Kidney (tissue), 22 donors: ENCODE data around the gene ZNF878. TPM values are rescaled to one million over a fixed set of nuclear protein-coding genes. Genes with fewer than 3 reads are reported as not detected.
A peak's percentile ranks its signal among the peaks of the same experiment; 100 is the strongest.

ENCODE experiments used
- DNase-seq, 5 donors: peaks; one replicate each; pipeline ENCODE4 v3.0.0-alpha.2; 2013 to 2020
- FAIRE-seq: peaks from 2 replicates; lab custom pipeline; 2012; peaks lifted over from hg19 to GRCh38; lab: Jason Lieb, UNC
- H3K27ac ChIP-seq, 2 donors: one replicate each; pipeline ENCODE4 v1.7.0; 2013; ENCODE audit warnings: low read depth in 2 of 2, low read length in 2 of 2, inconsistent platforms in 1 of 2
- H3K27me3 ChIP-seq: one replicate; pipeline ENCODE4 v1.7.1; 2013; ENCODE audit warnings: low read length, inconsistent platforms; ENCODE audit not compliant: control insufficient read depth, insufficient read depth
- H3K36me3 ChIP-seq, 3 donors: one replicate each; pipeline versions ENCODE4 v1.7.0 to v1.7.1; 2013; ENCODE audit warnings: low read length in 3 of 3, control low read depth in 1 of 3, inconsistent platforms in 1 of 3; ENCODE audit not compliant: insufficient read depth in 3 of 3, control insufficient read depth in 2 of 3
- H3K4me1 ChIP-seq, 3 donors: one replicate each; pipeline versions ENCODE4 v1.7.0 to v1.7.1; 2013; ENCODE audit warnings: low read length in 3 of 3, inconsistent platforms in 1 of 3, low read depth in 1 of 3; ENCODE audit not compliant: control insufficient read depth in 2 of 3, insufficient read depth in 2 of 3
- H3K4me3 ChIP-seq, 3 donors: one replicate each; pipeline versions ENCODE4 v1.7.0 to v1.8.1; 2013; ENCODE audit warnings: low read length in 3 of 3, control low read depth in 1 of 3, inconsistent platforms in 1 of 3
- H3K9ac ChIP-seq, 3 donors: one replicate each; pipeline versions ENCODE4 v1.7.0 to v1.7.1; 2013; ENCODE audit warnings: low read length in 3 of 3, control low read depth in 1 of 3, inconsistent platforms in 1 of 3
- H3K9me3 ChIP-seq, 3 donors: one replicate each; pipeline versions ENCODE4 v1.7.0 to v1.7.1; 2013; ENCODE audit warnings: low read length in 3 of 3, control low read depth in 1 of 3, inconsistent platforms in 1 of 3; ENCODE audit not compliant: control insufficient read depth in 2 of 3, insufficient read depth in 1 of 3
- intact Hi-C: fragments of 100-400 bp; cut with DNase I; formaldehyde crosslinking; loops from one replicate; pipeline ENCODE4 v1.11.1; 2022
- long read RNA-seq, 10 donors: library from polyadenylated mRNA in 1 of 10; unstranded in 1 of 10; transcript quantifications; one replicate each; pipeline ENCODE4 v2.0.0 and lab custom pipeline, GENCODE V29; 2021 to 2026
- polyA plus RNA-seq: library from polyadenylated mRNA; stranded (reverse); fragments of 350-450 nt; fragmentation: Illumina TruSeq; extraction: RNeasy Lipid Tissue Mini Kit (QIAGEN cat#74804); gene quantifications from one replicate; pipeline ENCODE4 v1.2.3, GENCODE V29; 2014; ENCODE audit warnings: low read depth, low replicate concordance; ENCODE audit not compliant: insufficient read depth
- total RNA-seq: library from RNA; stranded (reverse); fragmentation: NEBNext Ultra II Directional; extraction: Animal tissue kit (Norgen Biotek cat#: 25700); gene quantifications from one replicate; pipeline ENCODE4 v1.2.1, GENCODE V29; 2021
- TF ChIP-seq, protein P1 (sequence below): IDR thresholded peaks from 3 replicates; pipeline ENCODE4 v1.5.1; 2012; ENCODE audit warnings: mild to moderate bottlenecking, moderate library complexity, borderline replicate concordance; ENCODE audit not compliant: insufficient read depth; ENCODE audit errors: extremely low read depth
- donor health status: control.
- donor health status: control.
- donor health status: control.
- donor health status: control.
- donor health status: control.
- donor health status: DM: yes; HTN: yes; CAD: no.
- donor health status: Normal renal cell carcinoma (clear cell type).

Gene ZNF878
- 0.60 TPM for total RNA-seq
- polyA plus RNA-seq: 0.67 TPM
- long read RNA-seq, donor 1: 0 reads
- long read RNA-seq, donor 2: 0 reads
- long read RNA-seq, donor 3: 0 reads
- long read RNA-seq, donor 4: 0 reads
- long read RNA-seq, donor 5: 0 reads
- long read RNA-seq, donor 6: 0 reads
- long read RNA-seq, donor 7: 0 reads
- long read RNA-seq, donor 8: 0 reads
- long read RNA-seq, donor 9: 0 reads
- long read RNA-seq, donor 10: 0 reads

GRCh38 chr19:12052497-12053169 is at the start of gene ZNF878:
Gene ZNF878 (minus strand): TSS chr19:12052961. CDS start chr19:12052801, 160 bp downstream.
- TF ChIP-seq, protein P1, sequence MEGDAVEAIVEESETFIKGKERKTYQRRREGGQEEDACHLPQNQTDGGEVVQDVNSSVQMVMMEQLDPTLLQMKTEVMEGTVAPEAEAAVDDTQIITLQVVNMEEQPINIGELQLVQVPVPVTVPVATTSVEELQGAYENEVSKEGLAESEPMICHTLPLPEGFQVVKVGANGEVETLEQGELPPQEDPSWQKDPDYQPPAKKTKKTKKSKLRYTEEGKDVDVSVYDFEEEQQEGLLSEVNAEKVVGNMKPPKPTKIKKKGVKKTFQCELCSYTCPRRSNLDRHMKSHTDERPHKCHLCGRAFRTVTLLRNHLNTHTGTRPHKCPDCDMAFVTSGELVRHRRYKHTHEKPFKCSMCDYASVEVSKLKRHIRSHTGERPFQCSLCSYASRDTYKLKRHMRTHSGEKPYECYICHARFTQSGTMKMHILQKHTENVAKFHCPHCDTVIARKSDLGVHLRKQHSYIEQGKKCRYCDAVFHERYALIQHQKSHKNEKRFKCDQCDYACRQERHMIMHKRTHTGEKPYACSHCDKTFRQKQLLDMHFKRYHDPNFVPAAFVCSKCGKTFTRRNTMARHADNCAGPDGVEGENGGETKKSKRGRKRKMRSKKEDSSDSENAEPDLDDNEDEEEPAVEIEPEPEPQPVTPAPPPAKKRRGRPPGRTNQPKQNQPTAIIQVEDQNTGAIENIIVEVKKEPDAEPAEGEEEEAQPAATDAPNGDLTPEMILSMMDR: peak; percentile 19
- Histone ChIP-seq H3K4me3 (peak within 1 kb of the TSS; percentile 74 to 91 (median 81)), H3K36me3 (no peaks in the 10 kb centered on the region), H3K9ac (peak within 1 kb of the TSS; percentile 43 to 88 (median 69)), H3K4me1 (peaks cover 0 to 2% (median 0%) of the 10 kb centered on the region in 3 donors), H3K9me3 (no peaks in the 10 kb centered on the region), H3K27me3 (no peaks in the 10 kb centered on the region), H3K27ac (peak within 1 kb of the TSS; percentile 25 to 86)
- FAIRE-seq: no peak
- intact Hi-C loops: no loop called here
- peak; percentile 96 to 98 (median 97) for DNase-seq

DNA sequence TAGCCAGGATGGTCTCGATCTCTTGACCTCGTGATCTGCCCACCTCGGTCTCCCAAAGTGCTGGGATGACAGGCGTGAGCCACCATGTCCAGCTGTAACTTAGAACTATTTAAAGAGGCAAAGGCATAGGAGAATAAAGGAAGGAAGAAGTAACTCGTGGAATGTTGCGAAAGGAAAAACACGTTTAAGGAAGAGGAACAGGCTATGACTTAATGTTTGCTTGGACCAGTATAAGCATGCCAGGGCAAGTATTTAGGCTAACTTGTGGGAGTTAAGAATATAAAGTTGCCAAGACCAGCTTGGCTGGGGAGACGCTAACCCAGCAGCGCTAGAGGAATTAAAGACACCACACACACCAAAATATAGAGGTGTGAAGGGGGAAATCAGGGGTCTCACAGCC is 45.3 kb upstream of the ZNF878 start:
- FAIRE-seq: no peak

GRCh38 chr19:12095111-12095790 is 42.5 kb upstream of the ZNF878 start:
- H3K9ac ChIP-seq: no peak overlapping the region
- no peak overlapping the region for H3K27ac ChIP-seq
- intact Hi-C loops: no loop called here
- TF ChIP-seq, protein P1: no peak
- H3K4me3 ChIP-seq: no peak overlapping the region
- H3K27me3 ChIP-seq: no peaks in the 10 kb centered on the region
- no peaks in the 10 kb centered on the region for H3K9me3 ChIP-seq
- DNase-seq (no peak), FAIRE-seq (no peak)
- H3K4me1 ChIP-seq: peaks cover 0 to 2% (median 0%) of the 10 kb centered on the region in 3 donors
- H3K36me3 ChIP-seq: no peaks in the 10 kb centered on the region

More for the DNA sequence above, 45.3 kb upstream of the ZNF878 start:
- intact Hi-C loops: no loop called here
- Histone ChIP-seq H3K4me1 (no peaks in the 10 kb centered on the region), H3K9ac (no peak overlapping the region), H3K27ac (no peak overlapping the region), H3K9me3 (no peaks in the 10 kb centered on the region), H3K36me3 (no peaks in the 10 kb centered on the region), H3K27me3 (no peaks in the 10 kb centered on the region), H3K4me3 (no peak overlapping the region)
- DNase-seq: no peak
- TF ChIP-seq, protein P1: no peak
